GM12891 (cell line): Measurements from ENCODE around the gene ANKRD44.
"Not testable (repeated sequence)": the region's sequence is repeated elsewhere in the genome, so short reads cannot be mapped to it uniquely, and the experiment has no call there.

Experiments used
- DNase-seq: peaks from one replicate; pipeline ENCODE4 v3.0.0; 2011; ENCODE audit warnings: low spot score; ENCODE audit not compliant: insufficient read length
- FAIRE-seq: peaks from 2 replicates; lab custom pipeline; 2011; peaks lifted over from hg19 to GRCh38; lab: Jason Lieb, UNC
- PAX5 ChIP-seq: IDR thresholded peaks from 2 replicates; pipeline ENCODE4 v1.6.1; 2011; ENCODE audit warnings: low read length, moderate library complexity, mild to moderate bottlenecking; ENCODE audit not compliant: insufficient read depth, severe bottlenecking
- POLR2A ChIP-seq: IDR thresholded peaks from 2 replicates; pipeline ENCODE4 v1.6.1; 2011; ENCODE audit warnings: low read depth, low read length, control low read depth
- POLR2AphosphoS5 ChIP-seq: IDR thresholded peaks from 2 replicates; pipeline ENCODE4 v1.6.1; 2011; ENCODE audit warnings: low read depth, low read length, control low read depth
- POU2F2 ChIP-seq: IDR thresholded peaks from 2 replicates; pipeline ENCODE4 v1.6.1; 2011; ENCODE audit warnings: low read depth, mild to moderate bottlenecking, control low read depth, low read length, moderate library complexity
- SPI1 ChIP-seq: IDR thresholded peaks from 2 replicates; pipeline ENCODE4 v1.6.1; 2011; ENCODE audit warnings: low read depth, low read length, control low read depth
- TAF1 ChIP-seq: IDR thresholded peaks from 2 replicates; pipeline ENCODE4 v1.6.1; 2011; ENCODE audit warnings: low read depth, low read length, control low read depth

Gene ANKRD44

GRCh38 chr2:197244349-197244748 is 66.2 kb downstream of the ANKRD44 start:
- FAIRE-seq: peak; percentile 82
- TF ChIP-seq TAF1 (no peak), POU2F2 (no peak), PAX5 (no peak), POLR2A (no peak)
- DNase-seq: no peak

DNA sequence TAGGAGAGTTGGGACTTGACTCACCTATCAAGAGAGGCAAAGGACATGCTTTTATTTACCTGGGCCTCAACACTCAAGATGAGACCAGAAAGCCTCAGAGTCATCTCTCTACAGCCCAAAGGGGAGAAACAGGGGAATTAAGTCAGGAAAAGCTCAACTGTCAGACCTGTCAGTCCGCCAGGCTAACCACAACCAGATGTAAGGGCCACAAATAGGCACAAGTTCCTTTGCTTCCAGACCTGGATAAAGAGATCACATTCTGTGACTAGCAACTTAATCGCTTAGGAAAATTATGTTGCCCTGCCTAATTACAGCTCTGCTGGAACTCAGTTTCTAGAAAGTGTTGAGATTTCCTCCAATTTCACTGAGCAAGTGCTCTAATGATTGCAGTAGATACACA is 67.9 kb downstream of the ANKRD44 start:
- FAIRE-seq (peak; percentile 81), DNase-seq (no peak)
- TF ChIP-seq SPI1 (no peak), TAF1 (no peak)

DNA sequence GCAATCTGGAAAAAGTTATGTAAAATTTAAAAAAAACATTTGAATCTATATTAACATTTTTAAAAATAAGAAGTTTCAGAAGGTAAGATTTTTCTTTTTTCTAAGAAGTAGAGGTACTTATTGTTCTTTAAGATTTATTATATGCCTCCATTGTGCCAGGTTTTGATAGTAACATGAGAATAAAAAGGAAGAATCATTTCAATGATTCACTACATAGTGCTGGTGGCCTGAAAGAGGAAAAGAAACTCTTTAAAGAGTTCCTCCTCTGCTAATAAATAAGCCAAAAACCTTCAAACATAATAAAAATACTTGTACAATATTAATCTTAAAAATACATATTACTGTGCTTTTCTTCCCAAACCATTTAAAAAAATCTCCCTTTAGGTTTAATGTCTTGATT is 69.0 kb downstream of the ANKRD44 start:
- TF ChIP-seq POU2F2: no peak
- TF ChIP-seq SPI1: peak; percentile 36; the same call in 1 of the 2 replicates
- no peak for TF ChIP-seq POLR2AphosphoS5
- FAIRE-seq: no peak
- no peak for DNase-seq

- no peak for DNase-seq
- no peak for FAIRE-seq
- TF ChIP-seq PAX5 (no peak), POLR2AphosphoS5 (no peak)
Measured at GRCh38 chr2:197241153-197241552, 69.4 kb downstream of the ANKRD44 start.

DNA sequence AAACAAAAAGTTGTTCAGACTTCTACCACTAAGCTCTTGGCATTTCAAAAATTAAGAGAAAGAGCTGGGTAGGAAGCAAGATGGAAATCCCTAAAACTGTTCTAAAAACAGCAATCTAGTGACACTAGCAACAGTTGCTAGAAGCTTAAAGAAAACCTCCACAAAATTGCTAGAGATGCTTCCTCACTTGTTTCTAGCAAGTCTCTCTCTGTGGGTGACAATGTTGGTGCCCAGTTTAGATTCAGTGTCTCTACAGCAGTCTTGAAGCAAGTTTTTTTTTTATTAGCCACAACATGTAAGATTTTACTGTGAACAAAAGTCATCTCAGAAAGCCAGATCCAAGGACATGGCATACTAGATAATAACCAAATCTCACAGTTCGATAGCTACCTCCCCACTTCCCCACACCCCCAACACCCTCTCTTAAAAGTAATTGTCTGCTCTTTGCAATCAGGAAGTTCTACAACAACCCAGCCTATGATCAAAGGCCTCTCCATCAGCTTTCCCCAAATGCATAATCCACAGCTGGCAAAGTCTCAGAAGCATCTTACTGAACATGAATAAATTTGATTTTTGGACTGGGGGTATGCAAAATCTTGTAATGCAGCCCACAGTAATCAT is 70.0 kb downstream of the ANKRD44 start:
- peak; percentile 63 for FAIRE-seq
- no peak for TF ChIP-seq POLR2AphosphoS5
- peak; percentile 51; the same call in 1 of the 2 replicates for TF ChIP-seq SPI1
- no peak for DNase-seq

- peak; percentile 69 for FAIRE-seq
- DNase-seq: not testable (repeated sequence)
Measured at GRCh38 chr2:197240018-197240417, 70.6 kb downstream of the ANKRD44 start.

GRCh38 chr2:197239434-197239833 is 71.1 kb downstream of the ANKRD44 start:
- no peak for TF ChIP-seq POLR2A
- no peak for TF ChIP-seq POU2F2
- no peak for TF ChIP-seq TAF1
- no peak for TF ChIP-seq POLR2AphosphoS5
- no peak for TF ChIP-seq SPI1
- TF ChIP-seq PAX5: no peak
- FAIRE-seq (peak; percentile 94), DNase-seq (no peak)

DNA sequence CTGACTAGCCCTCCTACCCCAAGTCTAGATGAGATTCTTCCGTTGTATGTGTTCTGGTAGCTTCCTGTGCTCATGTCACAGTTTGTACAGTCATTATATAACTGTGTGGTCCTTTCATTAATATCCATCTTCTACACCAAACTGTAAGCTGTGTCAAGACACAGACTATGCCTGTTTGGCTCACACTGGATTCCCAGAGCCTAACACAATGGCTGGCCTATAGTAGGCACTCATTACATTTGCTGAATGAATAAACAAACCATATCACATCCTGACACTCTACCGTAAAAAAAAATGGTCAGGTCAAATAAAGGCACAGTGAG is 72.6 kb downstream of the ANKRD44 start:
- DNase-seq: no peak
- TF ChIP-seq POU2F2: no peak
- no peak for TF ChIP-seq SPI1
- no peak for TF ChIP-seq POLR2A
- no peak for TF ChIP-seq PAX5
- no peak for TF ChIP-seq POLR2AphosphoS5
- TF ChIP-seq TAF1: no peak
- peak; percentile 84 for FAIRE-seq

DNA sequence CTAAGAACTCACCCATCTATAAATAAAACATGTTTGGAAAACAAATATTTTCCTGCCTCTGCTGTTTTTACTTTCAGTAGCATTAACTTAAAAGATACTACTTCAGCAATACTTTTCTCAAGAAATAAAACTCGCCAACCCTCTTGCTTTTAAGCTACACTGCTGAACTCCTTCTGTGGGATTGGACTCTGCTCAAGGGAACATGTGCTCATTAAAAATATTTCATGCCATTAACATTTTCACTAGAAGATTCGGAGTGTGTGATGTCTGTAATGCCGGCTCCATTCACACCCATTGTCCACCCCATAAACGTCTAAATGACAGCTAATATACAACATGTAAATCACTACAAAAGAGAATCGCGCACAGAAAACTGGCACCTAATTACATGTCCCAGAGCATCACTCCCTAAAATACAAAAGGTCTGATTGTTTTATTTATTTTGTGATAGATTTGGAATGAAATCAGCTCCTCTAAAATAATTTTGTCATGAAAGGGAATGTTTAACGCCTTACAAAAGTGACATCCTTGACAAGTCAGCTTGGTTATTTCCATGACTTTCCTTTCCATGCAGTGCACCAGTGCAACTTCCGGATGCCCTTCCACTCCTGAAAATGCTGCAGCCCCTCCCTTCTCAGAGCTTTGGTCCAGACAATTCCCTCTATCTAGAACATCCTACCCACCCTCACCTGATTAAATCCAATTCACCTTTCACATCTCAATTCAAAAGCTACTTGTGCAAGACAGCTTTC is 73.1 kb downstream of the ANKRD44 start:
- DNase-seq (no peak), FAIRE-seq (peak; percentile 20)
- TF ChIP-seq POLR2A (no peak), PAX5 (no peak), POU2F2 (no peak), TAF1 (no peak), POLR2AphosphoS5 (no peak)

DNA sequence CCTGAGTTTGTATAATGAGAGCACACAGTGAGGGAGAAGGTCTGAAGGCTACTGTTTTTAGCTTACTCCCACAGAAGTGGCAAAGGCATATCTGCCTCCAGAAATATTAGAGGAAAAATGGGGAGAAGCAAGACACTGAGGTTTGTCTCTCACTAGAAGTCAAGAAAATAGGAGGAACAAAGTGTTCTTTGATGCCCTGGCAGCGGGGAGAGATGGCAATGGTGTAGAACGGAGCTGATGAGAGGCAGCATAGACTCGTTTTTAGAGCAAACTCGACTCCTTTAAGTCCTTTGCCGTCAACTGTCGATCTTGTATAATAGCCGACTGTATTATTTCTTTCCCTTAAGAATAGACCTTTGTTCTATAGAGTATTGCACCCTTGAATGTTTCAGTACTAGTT is 73.8 kb downstream of the ANKRD44 start:
- no peak for FAIRE-seq
- DNase-seq: no peak
- TF ChIP-seq TAF1: no peak
- no peak for TF ChIP-seq PAX5
- TF ChIP-seq POU2F2: no peak
- no peak for TF ChIP-seq POLR2A
- no peak for TF ChIP-seq POLR2AphosphoS5
- TF ChIP-seq SPI1: no peak

GRCh38 chr2:197236159-197236558 is 74.4 kb downstream of the ANKRD44 start:
- no peak for FAIRE-seq
- no peak for DNase-seq
- TF ChIP-seq PAX5: no peak
